AG09309 (cell line): ENCODE measurements around the gene PAPPA2.
"Not testable (repeated sequence)": the region's sequence is repeated elsewhere in the genome, so short reads cannot be mapped to it uniquely, and the experiment has no call there.

Experiments
- DNase-seq: peaks from one replicate; pipeline ENCODE4 v3.0.0-alpha.2; 2010; ENCODE audit warnings: low read depth
- H3K4me3 ChIP-seq: 2 replicates; pipeline ENCODE4 v1.5.1; 2011; ENCODE audit warnings: mild to moderate bottlenecking, low read depth, low read length, moderate library complexity; ENCODE audit not compliant: control insufficient read depth
- TF ChIP-seq, protein P1 (sequence below): IDR thresholded peaks from 2 replicates; pipeline ENCODE4 v1.5.1; 2011; ENCODE audit warnings: mild to moderate bottlenecking, low read depth, low read length, inconsistent platforms; ENCODE audit not compliant: insufficient read depth, control insufficient read depth; ENCODE audit errors: missing control alignments

PAPPA2 gene, protein sequence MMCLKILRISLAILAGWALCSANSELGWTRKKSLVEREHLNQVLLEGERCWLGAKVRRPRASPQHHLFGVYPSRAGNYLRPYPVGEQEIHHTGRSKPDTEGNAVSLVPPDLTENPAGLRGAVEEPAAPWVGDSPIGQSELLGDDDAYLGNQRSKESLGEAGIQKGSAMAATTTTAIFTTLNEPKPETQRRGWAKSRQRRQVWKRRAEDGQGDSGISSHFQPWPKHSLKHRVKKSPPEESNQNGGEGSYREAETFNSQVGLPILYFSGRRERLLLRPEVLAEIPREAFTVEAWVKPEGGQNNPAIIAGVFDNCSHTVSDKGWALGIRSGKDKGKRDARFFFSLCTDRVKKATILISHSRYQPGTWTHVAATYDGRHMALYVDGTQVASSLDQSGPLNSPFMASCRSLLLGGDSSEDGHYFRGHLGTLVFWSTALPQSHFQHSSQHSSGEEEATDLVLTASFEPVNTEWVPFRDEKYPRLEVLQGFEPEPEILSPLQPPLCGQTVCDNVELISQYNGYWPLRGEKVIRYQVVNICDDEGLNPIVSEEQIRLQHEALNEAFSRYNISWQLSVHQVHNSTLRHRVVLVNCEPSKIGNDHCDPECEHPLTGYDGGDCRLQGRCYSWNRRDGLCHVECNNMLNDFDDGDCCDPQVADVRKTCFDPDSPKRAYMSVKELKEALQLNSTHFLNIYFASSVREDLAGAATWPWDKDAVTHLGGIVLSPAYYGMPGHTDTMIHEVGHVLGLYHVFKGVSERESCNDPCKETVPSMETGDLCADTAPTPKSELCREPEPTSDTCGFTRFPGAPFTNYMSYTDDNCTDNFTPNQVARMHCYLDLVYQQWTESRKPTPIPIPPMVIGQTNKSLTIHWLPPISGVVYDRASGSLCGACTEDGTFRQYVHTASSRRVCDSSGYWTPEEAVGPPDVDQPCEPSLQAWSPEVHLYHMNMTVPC (N-terminal part only)

DNA sequence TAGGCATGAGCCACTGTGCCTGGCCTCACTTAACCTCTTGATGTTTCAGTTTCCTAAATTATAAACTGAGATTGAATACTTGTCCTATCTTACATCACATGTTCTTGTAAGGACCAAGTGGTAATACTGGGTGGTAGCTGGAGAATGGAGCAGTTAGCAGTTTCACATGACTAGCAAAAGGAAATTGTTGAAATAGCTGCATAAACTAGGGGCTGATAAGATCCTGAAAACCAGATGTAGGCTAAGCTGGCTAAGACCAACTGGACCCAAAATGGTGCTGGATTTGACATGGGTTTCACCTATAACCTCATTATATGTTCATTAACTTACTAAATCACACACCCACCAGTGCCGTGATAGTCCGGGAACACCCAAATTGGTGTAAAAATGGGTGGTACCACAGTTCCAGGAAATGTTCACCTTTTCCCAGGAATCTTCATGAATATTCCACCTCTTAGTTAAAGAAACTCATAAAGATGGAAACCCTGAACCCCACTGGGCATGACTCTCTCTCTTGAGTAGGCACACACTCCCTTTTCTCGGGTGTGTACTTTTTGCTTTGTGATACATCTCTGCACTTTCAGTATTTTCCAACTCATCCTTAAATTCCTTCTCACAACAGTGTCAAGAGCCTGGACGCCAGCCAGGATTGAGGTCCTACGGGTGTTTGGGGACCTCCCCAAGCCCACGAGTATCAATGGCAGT is at the start of gene PAPPA2:
Gene PAPPA2 (plus strand): TSS at position 502 of the 705 bp plus-strand sequence. CDS start 93,148 bp downstream, outside the sequence.
- TF ChIP-seq, protein P1, sequence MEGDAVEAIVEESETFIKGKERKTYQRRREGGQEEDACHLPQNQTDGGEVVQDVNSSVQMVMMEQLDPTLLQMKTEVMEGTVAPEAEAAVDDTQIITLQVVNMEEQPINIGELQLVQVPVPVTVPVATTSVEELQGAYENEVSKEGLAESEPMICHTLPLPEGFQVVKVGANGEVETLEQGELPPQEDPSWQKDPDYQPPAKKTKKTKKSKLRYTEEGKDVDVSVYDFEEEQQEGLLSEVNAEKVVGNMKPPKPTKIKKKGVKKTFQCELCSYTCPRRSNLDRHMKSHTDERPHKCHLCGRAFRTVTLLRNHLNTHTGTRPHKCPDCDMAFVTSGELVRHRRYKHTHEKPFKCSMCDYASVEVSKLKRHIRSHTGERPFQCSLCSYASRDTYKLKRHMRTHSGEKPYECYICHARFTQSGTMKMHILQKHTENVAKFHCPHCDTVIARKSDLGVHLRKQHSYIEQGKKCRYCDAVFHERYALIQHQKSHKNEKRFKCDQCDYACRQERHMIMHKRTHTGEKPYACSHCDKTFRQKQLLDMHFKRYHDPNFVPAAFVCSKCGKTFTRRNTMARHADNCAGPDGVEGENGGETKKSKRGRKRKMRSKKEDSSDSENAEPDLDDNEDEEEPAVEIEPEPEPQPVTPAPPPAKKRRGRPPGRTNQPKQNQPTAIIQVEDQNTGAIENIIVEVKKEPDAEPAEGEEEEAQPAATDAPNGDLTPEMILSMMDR: no peak
- no peak for DNase-seq
- no peak within 1 kb of the TSS for H3K4me3 ChIP-seq

DNA sequence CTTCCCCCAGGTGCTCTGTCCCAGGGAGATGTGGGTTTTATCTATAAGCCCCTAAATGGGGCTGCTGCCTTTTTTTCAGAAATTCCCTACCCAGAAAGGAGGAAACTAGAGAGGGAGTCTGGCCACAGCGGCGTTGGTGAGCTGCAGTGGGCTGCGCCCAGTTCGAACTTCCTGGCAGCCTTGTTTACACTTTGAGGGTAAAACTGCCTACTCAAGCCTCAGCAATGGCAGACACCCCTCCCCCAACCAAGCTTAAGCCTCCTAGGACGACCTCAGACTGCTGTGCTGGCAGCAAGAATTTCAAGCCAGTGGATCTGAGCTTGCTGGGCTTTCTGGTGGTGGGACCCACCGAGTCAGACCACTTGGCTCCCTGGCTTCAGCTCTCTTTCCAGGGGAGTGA is 46.2 kb upstream of the PAPPA2 start:
- DNase-seq: no peak
- TF ChIP-seq, protein P1: no peak
- H3K4me3 ChIP-seq: no peak overlapping the region

DNA sequence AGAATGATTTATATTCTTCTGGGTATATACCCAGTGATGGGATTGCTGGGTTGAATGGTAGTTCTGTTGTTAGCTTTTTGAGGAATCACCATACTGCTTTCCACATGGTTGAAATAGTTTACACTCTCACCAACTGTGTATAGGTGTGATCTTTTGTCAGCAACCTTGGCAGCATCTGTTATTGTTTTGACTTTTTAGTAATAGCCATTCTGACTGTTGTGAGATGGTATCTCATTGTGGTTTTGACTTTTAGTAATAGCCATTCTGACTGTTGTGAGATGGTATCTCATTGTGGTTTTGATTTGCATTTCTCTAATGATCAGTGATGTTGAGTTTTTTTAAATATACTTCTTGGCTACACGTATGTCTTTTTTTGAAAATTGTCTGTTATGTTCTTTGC is 43.4 kb upstream of the PAPPA2 start:
- not testable (repeated sequence) for H3K4me3 ChIP-seq, DNase-seq

DNA sequence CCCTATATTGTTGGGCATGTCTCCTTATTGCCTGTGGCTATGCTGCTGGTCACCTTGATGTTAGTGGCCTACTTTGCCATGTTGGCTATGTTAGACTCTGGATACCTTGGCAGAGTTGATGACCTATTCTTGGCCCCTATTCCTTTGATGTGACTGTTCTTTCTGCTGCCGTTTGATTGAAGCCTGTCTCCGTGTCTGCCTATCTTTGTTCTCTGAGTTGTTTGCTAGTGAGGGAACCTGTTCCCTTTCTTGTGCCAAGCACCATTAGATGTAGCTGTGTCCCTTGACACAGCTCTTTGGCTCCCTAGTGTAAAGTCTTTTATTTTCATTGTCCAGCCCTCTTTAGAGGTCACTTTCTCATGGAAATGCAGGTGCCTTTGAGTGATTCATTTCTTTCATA is 28.7 kb upstream of the PAPPA2 start:
- H3K4me3 ChIP-seq: no peak overlapping the region
- TF ChIP-seq, protein P1: no peak
- no peak for DNase-seq

DNA sequence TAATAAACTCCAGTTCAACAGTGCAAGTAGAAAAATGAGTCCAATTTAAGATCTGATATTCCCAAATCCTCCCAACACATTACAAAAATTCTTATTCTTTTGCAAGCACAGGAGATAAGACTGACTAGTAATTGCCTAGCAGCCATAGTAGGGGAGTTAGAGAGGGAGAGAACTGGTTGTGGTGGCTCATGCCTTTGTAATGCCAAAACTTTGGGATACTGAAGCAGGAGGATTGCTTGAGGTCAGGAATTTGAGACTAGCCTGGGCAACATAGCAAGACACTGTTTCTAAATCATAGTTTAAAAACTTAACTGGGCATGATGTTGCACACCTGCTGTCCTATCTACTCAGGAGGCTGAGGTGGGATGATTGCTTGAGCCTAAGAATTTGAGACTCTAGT is 26.7 kb upstream of the PAPPA2 start:
- H3K4me3 ChIP-seq: no peak overlapping the region
- TF ChIP-seq, protein P1: no peak
- no peak for DNase-seq

DNA sequence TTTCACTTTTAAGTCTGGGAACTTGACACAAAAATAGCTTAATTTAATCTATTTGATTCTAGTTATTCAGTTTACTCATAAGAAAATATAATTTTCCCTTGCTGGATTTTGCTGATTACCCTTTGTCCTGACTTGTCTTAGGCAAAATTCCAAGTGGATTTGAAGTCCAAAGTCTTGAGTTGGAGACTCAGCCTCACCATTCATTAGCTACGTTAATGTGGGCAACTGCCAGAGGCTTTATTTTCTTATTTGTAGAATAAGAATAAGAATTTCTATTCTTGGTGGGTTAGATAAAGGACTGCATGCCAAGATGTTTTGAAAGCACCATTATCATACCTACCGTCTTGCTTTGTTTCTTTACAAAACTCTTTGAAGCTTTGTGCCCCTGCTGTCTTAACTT is 22.8 kb upstream of the PAPPA2 start:
- DNase-seq: no peak
- no peak overlapping the region for H3K4me3 ChIP-seq
- TF ChIP-seq, protein P1: no peak
